Ureter (tissue), 1 donor: ENCODE measurements around the gene PSENEN. TPM values are rescaled to one million over a fixed set of nuclear protein-coding genes. Genes with fewer than 3 reads are reported as not detected.

Source experiments
- DNase-seq: peaks from one replicate; pipeline ENCODE4 v3.0.0-alpha.2; 2020; ENCODE audit warnings: low spot score
- total RNA-seq: library from RNA; stranded (reverse); gene quantifications from one replicate; pipeline ENCODE4 v1.2.4, GENCODE V29; 2023
- donor health status: DM: yes; HTN: yes; CAD: no.

Gene PSENEN
- total RNA-seq, 1 donor from 2014 or later, result 81.1 TPM

DNA sequence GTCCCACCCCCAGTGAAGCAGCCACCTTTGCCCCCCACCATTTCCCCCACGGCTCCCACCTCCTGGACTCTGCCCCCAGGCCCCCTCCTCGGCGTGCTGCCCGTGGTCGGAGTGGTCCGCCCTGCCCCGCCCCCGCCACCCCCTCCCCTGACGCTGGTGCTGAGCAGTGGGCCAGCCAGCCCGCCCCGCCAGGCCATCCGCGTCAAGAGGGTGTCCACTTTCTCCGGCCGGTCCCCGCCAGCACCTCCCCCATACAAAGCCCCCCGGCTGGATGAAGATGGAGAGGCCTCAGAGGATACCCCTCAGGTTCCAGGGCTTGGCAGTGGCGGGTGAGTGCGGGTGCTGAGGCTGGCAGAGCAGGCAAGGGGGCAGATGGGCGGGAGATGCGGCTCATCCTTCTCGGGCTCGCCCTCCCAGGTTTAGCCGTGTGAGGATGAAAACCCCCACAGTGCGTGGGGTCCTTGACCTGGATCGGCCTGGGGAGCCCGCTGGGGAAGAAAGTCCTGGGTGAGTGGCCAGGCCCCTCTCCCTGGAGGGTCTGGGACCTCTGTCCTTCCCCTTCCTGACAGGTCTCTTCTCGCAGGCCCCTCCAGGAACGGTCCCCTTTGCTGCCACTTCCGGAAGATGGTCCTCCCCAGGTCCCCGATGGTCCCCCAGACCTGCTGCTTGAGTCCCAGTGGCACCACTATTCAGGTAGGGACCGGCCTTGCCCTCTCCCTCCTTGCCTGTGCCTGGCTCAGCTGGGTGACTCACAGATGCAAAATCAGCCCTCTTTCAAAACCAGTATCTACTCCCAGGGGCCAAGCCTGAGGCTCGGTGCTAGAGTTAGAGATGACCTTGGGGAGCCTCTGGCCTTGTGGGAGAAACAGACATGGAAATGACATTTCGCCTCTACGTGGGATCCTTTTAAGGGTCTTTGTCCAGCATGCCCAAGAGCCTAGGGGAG lies 12.0 kb upstream of the PSENEN start:
- no peak for DNase-seq

GRCh38 chr19:35734273-35734672 lies 11.2 kb upstream of the PSENEN start:
- DNase-seq, result no peak

GRCh38 chr19:35734889-35735288 lies 10.6 kb upstream of the PSENEN start:
- DNase-seq, result no peak

- DNase-seq, result no peak
These were observed 8.3 kb upstream of the PSENEN start for GRCh38 chr19:35736913-35737886.

GRCh38 chr19:35738021-35738886 lies 7.2 kb upstream of the PSENEN start:
- DNase-seq, result no peak

DNA sequence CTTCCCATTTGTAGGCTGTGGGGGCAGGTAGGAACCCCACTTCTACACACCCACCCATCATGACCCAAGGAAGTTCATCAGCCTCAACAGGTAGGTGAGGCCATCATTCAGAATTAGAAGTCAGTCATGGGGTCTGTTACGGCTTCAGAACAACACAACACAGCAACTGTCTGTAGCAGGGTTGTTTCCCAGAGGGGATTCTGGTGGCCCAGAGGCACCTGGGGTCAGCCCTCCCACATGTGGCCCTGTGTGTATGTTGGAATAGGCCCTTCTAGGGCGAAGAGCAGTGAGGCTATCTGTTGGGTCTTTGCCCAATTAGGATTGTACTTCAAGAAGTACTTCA lies 6.6 kb upstream of the PSENEN start:
- DNase-seq, result no peak

GRCh38 chr19:35739275-35740107 lies 6.0 kb upstream of the PSENEN start:
- no peak for DNase-seq

- no peak for DNase-seq
These were observed 5.4 kb upstream of the PSENEN start for GRCh38 chr19:35740108-35740422.

DNA sequence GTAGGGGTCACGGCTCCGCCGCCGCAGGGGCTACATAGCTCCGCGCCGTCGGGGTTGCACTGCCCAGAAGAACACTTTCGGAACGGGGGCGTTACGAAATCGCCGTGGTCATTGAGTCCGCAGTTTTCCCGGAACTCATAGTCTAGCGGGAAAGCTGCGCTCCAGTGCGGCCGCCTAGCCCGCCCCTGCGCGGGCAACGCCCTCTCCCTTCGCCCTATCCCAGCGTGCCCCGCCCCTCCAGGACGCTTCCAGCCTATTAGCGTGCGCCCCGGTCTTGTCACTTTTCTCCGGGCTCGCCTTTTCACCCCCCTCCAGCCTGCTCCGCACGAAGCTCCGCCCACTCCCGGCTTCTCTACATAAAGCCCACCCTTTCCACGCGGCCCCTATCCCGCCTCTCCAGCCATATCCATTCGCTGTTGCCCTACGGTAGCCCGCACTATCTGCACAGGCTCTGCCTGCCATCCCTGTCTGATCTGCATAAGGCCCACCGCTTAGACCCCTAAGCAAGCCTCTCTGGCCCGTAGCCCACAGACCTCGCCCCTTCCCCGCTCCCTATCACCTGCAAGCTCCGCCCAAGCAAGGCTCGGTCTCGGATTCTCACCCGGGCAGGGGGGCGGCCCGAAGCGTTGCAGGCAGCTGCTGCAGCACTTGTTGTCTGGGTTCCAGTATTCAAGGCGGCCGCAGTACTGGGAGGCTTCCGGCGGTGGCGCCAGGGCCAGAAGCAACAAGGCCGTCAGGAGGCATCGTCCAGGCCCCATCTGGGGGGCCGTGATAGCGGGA lies 4.8 kb upstream of the PSENEN start:
- peak; percentile 98 for DNase-seq

DNA sequence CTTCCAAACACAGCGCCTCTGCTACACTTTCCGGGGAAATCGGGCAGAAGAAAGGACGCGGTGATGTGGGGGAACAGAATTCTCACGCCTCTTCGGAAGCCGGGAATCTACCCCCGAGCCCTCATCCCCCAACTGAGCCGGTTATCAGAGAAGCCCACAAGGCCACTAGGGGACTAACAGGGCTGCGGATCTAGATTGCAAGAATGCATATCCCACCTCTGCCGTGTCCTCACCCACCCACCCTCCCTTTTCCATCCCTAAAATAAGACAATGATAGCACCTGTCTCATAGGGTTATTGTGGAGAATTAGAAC lies 4.3 kb upstream of the PSENEN start:
- no peak for DNase-seq

GRCh38 chr19:35742121-35742724 lies 3.2 kb upstream of the PSENEN start, which contains the start of gene IGFLR1:
Gene IGFLR1, minus strand, starts transcription at chr19:35742452. Its CDS starts 1,272 bp downstream, at chr19:35741180.
- no peak for DNase-seq

DNA sequence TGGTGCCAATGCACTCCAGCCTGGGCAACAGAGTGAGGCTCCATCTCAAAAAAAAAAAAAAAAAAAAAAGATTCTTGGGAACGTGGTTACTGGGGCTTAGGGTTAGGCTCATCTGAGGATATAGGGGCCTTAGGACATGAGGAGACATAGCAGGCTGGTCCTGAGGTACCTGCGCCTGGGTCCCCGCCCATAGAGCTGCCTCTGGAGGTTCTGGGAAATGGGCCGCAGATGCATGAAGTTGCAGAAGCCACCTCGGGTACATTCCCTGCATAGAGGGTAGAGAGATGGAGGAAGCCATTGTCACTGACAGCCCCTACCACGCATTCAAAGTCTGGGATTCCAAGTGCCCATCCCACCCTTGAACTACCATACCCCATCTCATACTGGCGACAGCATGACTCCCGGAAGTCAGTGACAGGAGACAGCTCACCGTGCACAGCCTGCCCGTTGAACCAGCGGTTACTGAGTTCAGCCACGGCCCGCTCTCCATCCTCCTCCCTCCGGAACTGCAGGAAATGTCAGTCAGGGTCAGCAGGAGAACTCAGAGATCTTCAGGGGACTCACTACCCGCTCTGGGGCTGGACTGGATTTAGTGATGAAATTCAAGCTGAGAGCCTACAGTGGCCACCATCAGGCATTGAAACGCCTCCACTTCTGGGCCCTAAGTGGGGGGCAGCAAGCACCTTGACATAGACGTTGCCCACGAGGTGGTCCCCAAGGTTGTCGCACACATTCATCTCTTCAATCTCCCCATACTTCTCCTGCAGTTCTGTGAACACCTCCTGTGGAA lies 1.6 kb upstream of the PSENEN start:
- DNase-seq, result no peak

DNA sequence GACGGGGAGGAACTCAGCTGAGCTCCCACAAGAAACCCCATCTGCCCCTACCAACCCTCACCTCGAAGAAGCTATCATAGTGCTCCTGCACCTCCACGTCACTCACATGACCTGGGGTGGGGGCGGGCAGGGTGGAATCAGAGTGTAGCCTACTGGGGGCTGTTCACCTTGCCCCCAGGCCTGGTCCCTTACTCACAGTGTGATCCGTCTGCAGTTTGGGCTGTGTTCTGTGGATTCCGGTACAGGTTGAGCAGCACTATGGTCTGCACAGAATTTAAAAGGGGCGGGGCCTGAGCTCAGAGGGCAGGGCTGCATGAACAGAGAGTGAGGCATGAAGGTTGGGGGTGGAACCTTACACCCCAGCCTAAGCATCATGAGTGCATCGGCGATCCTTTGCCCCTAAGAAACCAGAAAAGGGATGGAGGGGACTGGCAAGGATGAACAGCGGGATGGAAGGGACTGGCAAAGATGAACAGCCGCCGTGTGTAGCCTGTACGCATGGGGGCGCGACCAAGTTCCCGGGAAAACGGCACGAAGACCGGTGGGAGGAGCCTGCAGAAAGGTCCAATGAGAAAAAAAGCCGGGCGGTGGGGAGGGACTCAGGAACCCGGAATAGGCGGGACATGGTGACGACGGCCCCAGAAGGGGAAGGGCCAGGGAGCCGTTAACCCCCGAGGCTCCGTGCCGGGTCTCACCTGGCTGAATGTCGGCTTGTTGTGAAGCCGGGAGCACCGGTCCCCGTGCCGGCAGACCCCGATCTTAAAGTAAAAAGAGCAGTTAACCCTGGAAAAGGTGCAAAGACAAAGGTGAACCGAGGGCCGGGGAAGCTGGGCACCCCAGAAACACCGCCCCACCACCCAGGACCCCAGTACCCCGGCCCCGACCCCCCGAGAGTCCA lies 772 bp upstream of the PSENEN start:
- peak; percentile 97 for DNase-seq

- no peak for DNase-seq
These were observed 624 bp downstream of the PSENEN start for GRCh38 chr19:35746087-35746462.

- no peak for DNase-seq
These were observed 1.1 kb downstream of the PSENEN start for GRCh38 chr19:35746531-35746930.

- peak; percentile 99 for DNase-seq
These were observed 2.9 kb downstream of the PSENEN start, which contains the start of gene LIN37 for GRCh38 chr19:35748106-35749020. Gene LIN37, plus strand, starts transcription at chr19:35748576. Its CDS starts 149 bp downstream, at chr19:35748725.

DNA sequence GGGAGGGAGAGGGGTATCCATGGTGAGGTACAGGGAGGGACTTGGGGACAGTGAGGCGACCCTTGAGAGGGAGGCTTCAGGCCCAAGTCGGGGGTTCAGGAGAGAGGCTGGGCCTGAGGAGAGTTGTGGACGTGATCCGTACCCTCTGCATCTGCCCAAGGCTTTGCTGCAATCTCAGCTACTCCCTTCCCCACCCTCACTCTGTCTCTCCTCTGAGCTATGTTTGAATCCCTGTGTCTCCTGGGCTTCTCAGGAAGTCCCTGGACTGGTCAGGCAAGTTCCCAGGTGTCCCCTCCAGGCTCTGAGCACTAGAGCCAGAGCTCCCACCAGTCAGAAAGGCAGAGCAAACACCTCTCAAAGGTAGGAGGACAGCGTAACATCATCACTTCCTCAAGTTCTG lies 4.7 kb downstream of the PSENEN start:
- DNase-seq, result no peak
